Left ventricle myocardium superior (tissue), 1 donor: ENCODE results near the gene AAK1. TPM values are rescaled to one million over a fixed set of nuclear protein-coding genes. Genes with fewer than 3 reads are reported as not detected.
"Not testable (repeated sequence)": the region's sequence is repeated elsewhere in the genome, so short reads cannot be mapped to it uniquely, and the experiment has no call there.

Experiments used
- ATAC-seq: fragments of 200-7000 bp; cut with Tn5 transposase; one replicate; pipeline ENCODE4 v1.9.1; 2020; ENCODE audit warnings: mild to moderate bottlenecking, moderate library complexity
- DNase-seq: peaks from one replicate; pipeline ENCODE4 v3.0.0-alpha.2; 2020
- intact Hi-C: fragments of 100-400 bp; cut with micrococcal nuclease; formaldehyde crosslinking; loops from one replicate; pipeline ENCODE4 v1.11.0; 2022
- long read RNA-seq: library from polyadenylated mRNA; unstranded; transcript quantifications from one replicate; pipeline ENCODE4 v2.0.0, GENCODE V29; 2021
- total RNA-seq: library from RNA; stranded (reverse); fragmentation: NEBNext Ultra II Directional; extraction: Animal tissue kit (Norgen Biotek cat#: 25700); gene quantifications from one replicate; pipeline ENCODE4 v1.2.1, GENCODE V29; 2021
- donor health status: DM: no; HTN: yes; CAD: no; lungs with severe emphysema.

The AAK1 gene
- 91.1 TPM for total RNA-seq
- long read RNA-seq, partial matches to known transcripts: 3 of 21 reads
- long read RNA-seq, other reads (novel, unspliced or antisense): 13 of 21 reads

DNA sequence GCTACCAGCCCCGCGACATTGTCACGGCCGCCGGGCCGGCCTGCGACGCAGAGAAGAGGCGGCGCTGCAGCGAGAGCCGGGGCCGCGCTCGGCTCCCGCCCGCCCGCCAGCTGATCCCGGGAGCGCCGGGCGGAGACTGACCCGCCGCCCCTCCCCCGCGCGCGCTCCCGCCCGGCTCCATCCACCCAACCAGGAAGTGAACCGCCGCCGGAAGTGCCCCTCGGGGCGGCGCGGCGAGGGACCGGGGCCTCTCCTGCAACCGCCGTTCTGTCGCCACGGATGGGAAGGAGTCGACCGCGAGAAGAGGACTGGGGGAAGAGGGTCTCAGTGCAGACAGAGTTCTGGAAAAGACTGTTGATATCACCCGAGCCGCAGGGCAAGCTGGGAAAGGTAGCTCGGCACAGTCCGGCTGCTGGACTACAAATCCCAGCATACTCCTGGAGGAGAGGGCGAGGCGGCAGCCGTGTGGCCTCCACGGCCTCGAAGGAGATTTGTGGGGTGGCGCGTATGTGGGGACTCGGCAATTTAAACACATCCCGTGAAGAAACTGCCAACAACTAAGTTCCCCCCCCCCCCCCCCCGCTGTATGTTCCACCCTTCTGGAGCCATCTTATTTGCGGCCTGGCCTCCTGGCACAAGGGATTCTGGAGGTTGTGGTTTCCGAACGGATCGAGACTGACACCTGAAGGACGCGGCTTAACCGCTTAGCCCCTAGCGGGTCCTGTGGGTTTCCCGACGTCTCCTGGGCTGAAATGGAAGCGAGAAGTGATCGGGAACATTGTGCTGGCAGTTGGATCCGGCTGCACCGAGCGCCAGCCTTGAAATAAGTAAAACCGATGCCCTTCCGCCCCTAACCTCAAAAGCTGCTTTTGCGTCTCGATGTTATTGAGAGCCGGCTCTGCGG is at the start of gene AAK1:
AAK1 (minus strand) TSS at position 138 of the 904 bp plus-strand sequence. CDS start 699 bp downstream, outside the sequence.
- peak; percentile 94 for ATAC-seq
- peak; percentile 95 for DNase-seq
- intact Hi-C loops: loop anchor here (10.0 kb wide), 1 partner anchor 79 kb away; no protein-coding TSS in a partner anchor

DNA sequence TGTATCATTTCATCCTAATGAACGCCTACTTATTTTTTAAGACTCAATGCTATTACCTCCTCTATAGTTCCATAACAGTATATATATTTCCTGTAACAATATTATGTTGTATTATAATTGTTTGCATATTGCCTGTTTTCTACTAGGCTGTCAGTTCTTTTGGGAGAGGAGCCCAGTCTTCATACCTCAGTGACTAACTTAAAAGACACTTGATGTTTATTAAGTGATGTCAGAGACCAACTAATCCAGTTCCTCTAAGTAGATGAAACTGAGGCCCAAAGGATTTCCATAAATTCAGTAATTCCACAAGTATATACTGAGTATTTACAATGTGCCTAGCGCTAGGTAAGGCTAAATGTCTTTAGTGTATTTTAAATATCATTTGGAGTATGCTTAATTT is 48.9 kb upstream of the AAK1 start:
- ATAC-seq (no peak), DNase-seq (no peak)
- intact Hi-C loops: no loop called here

DNA sequence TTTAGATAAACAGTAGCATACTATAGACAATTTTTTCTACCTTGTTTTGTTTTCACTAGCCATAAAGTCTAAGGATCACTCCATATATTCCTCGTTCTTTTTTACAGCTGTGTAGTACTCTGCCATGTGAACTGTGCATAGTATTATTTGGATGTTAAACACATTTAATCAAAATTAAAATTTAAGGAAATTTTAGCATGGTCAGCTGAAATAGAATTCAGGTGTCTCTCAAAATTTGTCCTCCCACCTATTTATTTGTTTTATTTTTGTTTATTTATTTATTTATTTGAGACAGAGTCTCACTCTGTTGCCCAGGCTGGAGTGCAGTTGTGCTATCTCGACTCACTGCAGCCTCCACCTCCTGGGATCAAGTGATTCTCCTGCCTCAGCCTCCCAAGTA is 46.4 kb upstream of the AAK1 start:
- DNase-seq (no peak), ATAC-seq (no peak)
- intact Hi-C loops: no loop called here

DNA sequence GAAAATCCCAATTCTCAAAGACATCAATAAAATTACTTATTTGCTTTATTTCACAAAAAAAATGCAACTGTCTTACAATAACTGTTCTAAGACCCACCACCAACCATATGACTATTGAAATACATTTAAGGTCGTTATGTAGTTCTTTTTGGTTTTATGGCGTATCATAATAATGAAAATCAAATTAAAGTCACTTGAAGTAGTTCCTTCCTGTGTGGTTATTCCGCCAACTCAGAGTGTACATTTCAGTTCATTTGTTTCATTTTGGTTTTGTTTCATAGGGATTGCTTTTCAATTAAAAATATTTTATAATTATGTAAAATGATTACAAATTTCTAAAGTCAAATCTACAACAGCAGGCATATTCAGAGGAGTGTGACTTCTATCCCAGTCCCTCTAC is 45.9 kb upstream of the AAK1 start:
- ATAC-seq: no peak
- intact Hi-C loops: no loop called here

DNA sequence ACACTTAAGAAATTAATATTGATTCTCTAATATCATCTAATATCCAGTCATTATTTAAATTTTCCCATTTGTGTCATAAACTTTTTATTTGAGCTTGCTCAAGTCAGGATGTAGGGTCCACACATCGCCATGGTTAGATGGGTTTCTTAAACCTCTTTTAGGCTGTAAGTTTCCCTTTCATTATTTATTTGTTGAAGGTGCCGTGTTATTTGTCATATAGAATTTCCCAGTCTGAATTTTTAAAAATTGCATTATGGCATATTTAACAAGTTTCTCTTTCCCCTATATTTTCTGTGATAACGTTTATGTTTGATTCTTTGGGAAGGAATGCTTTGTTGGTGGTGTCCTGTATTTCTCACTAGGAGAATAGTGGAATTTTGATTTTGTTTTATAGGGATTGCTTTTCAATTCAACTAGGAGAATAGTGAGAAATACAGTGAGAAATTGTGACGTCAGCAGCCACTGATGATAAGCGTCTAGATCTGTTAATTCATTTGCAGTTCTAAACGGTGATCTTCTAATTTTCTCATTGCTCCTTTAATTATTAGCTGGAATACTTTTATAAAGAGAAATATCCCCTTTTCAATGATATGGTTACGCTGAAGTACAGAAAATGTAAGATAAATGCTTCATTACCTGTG is 44.6 kb upstream of the AAK1 start:
- intact Hi-C loops: no loop called here
- ATAC-seq (no peak), DNase-seq (no peak)

More for the DNA sequence above, 45.9 kb upstream of the AAK1 start:
- no peak for DNase-seq

DNA sequence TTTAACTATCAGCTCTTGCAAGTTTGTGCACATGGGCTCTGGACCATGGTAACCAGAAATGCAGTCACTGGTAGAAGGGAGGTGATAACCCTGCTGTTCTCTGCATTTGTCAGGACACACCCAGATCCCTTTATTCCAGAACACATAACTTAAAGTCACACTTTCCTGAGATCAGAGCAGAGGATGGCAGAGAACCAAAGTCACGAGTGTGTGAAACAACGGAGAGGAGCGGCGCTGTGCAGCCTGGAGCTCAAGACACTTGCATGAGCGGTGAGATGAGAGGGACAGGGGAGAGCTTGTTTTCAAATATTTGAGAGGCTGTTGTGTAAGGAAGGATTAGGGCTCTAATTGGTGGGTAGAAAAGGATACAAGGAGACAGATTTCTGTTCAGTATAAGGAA is 43.3 kb upstream of the AAK1 start:
- intact Hi-C loops: no loop called here
- peak; percentile 46 for ATAC-seq
- no peak for DNase-seq

DNA sequence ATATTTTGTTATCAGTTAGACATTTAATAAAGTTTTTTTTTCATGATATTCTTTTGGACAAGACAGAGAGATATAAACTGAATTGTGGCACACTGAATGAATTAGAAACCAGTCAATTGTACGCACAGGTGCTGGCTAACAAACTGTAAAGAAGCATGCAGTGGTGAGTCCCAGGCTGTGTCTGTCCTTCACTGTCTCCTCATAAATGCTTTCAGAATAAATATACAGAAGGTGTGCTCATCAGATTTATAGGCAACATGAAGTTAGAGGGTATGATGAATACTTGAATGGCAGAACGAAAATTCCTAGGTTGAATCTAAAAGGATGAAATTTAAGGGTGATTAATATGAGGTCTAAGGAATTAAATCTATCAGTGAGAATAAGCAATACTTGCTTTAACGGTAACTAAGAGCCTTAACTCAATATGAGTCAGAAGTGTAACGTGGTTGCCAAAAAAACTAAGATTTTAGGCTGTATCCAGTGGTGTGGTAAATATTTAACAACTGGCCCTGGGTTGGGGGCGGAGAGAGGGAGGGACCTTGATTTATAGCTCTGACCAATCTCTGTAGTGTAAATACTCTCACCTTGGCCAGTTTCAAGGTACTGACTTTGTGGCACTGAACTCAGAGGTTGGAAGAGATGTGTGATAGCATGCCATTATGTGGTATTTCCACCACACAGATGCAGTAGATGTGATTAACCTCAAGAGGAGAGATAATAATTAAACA is 41.9 kb upstream of the AAK1 start:
- no peak for DNase-seq
- intact Hi-C loops: no loop called here
- no peak for ATAC-seq

DNA sequence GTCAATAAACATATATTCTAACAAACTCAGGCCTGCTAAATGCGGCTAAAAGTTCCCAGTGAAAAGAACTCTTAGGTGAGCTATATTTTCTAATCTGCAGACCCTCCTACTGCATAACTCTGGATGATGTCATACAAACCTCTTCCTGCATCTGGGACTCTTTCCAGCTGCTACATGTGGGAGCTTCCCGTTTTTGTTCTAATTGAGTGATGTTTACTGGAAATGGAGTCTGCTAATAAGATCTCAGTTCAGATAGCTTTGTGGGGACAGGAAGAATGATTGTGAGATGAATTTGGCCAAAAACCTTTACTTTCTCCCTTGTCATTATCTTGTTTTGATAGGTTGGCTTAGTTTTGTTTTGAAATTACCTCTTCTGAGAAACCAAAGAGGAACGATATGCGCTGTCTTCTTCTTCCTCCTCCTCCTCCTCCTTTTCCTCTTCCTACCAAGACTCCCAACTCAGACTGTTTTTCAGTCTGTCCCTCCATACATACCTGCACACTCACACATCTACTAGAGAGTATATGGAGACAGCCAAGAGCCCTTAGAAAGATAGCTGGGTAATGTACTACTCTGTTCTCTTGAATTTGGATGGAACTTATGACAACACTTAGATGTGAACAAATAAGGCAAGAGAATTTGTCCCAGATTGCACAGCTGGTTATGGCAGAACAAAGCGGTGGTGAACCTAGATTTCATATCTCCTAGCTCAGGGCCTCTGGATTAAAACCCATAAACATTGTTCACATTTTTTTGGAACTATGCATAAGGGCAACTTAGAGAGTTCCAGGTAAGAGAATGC is 39.8 kb upstream of the AAK1 start:
- ATAC-seq: peak; percentile 83
- intact Hi-C loops: no loop called here
- no peak for DNase-seq

DNA sequence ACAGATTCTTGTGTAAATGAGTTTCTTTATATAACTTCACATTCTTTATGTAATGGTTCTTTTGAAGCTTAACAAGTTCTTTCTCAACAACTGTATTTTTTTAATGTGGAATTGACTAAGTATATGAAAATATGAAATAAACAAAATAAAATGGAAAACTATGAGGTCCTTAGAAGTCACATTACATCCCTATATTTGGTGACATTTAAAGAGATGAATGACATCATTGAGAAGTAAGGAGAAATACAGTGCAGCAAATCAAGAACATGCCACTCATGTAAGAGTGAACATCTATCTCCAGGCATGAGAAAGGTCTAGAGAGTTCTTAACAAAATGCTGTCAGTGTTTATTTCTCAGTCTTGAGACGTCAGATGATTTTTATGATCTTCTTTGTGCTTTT is 39.0 kb upstream of the AAK1 start:
- no peak for ATAC-seq
- intact Hi-C loops: no loop called here
- no peak for DNase-seq

DNA sequence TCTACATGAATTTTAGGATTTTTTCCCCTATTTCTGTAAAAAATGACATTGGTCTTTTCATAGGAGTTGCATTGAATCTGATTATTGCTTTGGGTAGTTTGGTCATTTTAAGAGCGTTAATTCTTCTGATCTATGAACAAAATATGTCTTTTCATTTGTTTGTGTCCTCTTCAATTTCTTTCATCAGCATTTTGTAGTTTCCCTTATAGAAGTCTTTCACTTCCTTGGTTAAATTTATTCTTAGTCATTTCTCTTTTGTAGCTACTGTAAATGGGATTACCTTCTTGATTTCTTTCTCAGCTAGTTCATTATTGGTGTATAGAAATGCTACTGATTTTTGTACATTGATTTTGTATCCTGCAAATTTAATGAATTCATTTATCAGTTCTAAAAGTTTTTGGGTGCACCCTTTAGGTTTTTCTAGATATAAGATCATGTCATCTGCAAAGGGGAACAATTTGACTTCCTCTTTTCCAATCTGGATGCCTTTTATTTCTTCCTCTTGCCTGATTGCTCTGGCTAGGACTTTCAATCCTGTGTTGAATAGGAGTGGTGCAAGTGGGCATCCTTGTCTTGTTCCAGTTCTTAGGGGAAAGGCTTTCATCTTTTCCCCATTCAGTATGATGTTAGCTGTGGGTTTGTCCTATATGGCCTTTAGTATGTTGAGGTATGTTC is 36.6 kb upstream of the AAK1 start:
- ATAC-seq: no peak
- DNase-seq: no peak
- intact Hi-C loops: no loop called here

DNA sequence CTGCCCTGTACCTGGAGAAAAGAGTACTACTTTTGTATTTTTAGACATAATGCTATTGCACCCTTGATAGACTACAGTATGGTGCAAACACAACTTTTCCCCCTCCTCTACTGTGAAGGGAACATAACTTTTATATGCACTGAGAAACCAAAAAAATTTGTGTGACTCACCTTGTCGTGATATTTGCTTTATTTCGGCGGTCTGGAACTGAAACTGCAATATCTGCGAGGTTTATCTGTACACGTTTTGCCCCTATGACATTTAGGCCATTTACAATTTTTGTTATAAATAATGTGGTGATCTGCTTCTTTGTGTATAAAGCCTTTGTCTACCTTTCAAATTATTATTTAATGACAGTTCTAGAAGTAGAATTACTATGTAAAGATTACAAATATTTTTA is 34.4 kb upstream of the AAK1 start:
- DNase-seq (no peak), ATAC-seq (no peak)
- intact Hi-C loops: no loop called here

DNA sequence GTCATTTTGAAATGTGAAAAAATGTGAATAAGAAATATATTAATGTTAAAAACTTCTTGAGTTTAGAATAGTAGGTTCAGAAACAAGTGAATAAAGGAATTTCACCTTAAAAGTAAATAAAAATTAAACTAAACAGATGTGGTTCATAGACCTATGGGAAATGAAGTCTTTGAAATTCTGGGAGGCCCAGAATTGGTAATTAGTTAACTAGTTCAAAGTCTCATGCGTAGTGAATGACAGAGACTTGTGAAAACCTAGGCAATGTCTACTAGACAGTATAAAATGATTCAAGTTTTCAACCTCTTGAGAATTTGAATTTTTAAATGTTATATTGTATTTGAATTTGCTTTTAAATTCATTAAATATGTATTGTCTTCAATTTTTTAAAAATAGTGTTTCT is 32.6 kb upstream of the AAK1 start:
- DNase-seq (no peak), ATAC-seq (no peak)
- intact Hi-C loops: no loop called here

DNA sequence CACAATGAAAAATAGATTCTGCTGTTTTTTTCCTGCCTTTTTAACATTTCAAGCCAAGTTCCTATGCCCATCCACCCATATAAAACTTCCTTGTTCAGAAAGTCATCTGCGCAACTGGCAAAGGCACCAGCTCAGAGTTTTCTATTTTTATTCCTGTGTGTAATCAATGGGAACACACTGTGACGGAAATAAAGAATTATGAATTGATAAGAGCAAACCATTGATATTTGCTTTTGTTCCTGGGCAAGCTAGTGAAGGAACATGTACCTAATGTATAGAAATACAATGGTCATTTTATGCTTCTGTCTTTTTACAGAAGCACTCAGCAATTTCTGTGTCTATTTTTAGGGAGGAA is 30.8 kb upstream of the AAK1 start:
- ATAC-seq: peak; percentile 86
- no peak for DNase-seq
- intact Hi-C loops: no loop called here

DNA sequence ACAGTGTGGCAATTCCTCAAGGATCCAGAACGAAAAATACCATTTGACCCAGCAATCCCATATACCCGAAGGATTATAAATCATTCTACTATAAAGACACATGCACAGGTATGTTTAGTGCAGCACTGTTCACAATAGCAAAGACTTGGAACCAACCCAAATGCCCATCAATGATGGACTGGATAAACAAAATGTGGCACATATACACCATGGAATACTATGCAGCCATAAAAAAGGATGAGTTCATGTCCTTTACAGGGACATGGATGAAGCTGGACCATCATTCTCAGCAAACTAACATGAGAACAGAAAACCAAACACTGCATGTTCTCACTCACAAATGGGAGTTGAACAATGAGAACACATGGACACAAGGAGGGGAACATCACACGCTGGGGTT is 29.6 kb upstream of the AAK1 start:
- intact Hi-C loops, ATAC-seq, DNase-seq: not testable (repeated sequence)

DNA sequence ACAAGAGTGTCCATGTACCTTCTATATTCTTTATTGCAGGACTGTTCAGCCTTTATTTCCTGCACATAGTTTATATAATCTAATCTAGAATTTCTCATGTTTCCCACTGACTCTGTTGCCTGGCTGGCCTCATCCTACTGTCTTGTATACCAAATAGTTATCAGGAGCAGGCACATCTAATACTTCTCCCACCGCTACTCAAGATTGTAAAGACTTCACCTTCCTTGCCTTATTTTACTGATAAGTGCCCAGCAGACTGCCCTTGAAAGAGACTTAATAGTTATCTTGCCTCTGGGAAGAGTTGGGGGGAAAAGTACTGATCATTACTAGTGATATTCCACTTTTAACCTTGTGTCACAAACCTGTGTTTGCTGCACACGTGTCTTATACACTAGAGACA is 26.1 kb upstream of the AAK1 start:
- DNase-seq: no peak
- ATAC-seq: no peak
- intact Hi-C loops: no loop called here

DNA sequence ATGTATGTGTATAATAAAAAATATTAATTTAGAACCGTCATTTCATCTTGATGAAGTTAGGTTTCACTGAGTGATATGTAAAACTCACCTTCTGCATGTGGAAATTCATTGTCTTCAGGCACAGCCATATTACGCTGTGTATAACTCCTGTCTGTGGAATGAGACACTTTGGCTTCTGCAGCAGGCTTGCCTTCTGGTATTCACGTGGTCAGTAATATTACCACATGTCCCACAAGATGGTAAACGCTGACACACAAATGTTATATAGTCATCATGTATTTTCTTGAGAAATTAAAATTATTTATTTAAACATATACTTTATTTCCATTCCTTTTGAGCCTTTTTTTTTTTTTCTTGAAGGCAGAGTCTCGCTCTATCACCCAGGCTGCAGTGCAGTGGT is 25.1 kb upstream of the AAK1 start:
- intact Hi-C loops: no loop called here
- ATAC-seq (no peak), DNase-seq (no peak)

DNA sequence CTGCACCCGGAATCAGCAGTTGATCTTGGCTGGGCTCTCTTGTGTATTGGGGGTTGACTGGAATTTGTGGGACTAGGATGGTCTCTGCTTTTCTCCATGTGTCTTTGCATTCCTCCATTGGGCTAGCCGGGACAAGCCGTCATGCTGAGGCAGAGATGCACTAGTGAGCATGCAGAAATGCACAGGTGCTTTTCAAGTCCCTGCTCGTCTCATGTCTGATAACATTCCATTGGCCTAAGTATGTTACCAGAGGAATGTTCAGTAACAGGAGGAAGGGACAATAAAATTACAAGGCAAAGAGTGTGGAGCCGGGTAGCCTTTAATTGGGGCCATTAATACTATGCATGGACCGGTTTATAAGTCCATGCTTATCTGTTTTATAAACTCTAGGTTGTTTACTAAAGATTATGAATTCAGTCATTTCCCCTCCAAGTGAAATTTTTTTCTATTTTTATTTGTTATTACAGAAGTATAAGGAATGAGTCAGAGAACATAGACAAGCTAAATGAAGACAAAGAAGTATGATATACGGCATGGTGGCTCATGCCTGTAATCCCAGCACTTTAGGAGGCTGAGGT is 24.4 kb upstream of the AAK1 start:
- intact Hi-C loops: no loop called here
- DNase-seq: no peak
- ATAC-seq: no peak

DNA sequence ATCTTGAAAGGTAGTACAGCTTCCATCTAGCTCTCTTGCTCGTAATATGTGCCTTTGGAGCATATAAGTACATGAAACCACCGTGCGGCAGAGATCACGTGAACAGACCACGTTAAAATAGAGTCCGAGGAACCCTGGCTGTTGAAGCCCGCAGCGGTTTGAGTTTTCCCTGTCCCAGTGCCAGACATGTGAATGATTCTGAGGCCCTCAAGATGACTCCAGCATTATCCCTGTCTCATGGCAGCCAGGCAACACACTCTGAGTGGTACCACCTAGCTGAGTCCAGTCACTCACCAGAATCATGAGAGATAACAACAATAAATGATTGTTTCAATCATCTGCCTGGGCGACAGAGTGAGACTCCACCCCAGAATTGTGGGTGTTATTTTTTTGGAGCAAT is 21.6 kb upstream of the AAK1 start:
- DNase-seq (peak; percentile 34), ATAC-seq (peak; percentile 63)
- intact Hi-C loops: no loop called here
